Stimulated activated memory B cell treated with anti-CD40 and anti-IgM and Interleukin-4, amounts not matched to agents 10 μg/mL and 1 μg/mL and 100 μg/mL, for 72 hours (primary cell): ENCODE results near the gene VPS16.
"Not testable (repeated sequence)": the region's sequence is repeated elsewhere in the genome, so short reads cannot be mapped to it uniquely, and the experiment has no call there.

Source experiments
- ATAC-seq: fragments of 150-1000 bp; cut with Tn5 transposase; 2 replicates; pipeline ENCODE4 v1.10.0; 2021
- H3K27ac Mint-ChIP-seq: one replicate; pipeline ENCODE4 v1.8.0; 2022; ENCODE audit warnings: mild to moderate bottlenecking, mixed read lengths
- H3K27me3 Mint-ChIP-seq: one replicate; pipeline ENCODE4 v1.8.0; 2022; ENCODE audit warnings: mixed read lengths
- H3K36me3 Mint-ChIP-seq: one replicate; pipeline ENCODE4 v1.8.0; 2022; ENCODE audit warnings: mixed read lengths
- H3K4me1 Mint-ChIP-seq: one replicate; pipeline ENCODE4 v1.8.0; 2022; ENCODE audit warnings: mixed read lengths
- H3K4me3 Mint-ChIP-seq: one replicate; pipeline ENCODE4 v1.8.0; 2022; ENCODE audit warnings: mild to moderate bottlenecking, moderate library complexity, mixed read lengths
- H3K9me3 Mint-ChIP-seq: one replicate; pipeline ENCODE4 v1.8.0; 2022; ENCODE audit warnings: mixed read lengths

The VPS16 gene

DNA sequence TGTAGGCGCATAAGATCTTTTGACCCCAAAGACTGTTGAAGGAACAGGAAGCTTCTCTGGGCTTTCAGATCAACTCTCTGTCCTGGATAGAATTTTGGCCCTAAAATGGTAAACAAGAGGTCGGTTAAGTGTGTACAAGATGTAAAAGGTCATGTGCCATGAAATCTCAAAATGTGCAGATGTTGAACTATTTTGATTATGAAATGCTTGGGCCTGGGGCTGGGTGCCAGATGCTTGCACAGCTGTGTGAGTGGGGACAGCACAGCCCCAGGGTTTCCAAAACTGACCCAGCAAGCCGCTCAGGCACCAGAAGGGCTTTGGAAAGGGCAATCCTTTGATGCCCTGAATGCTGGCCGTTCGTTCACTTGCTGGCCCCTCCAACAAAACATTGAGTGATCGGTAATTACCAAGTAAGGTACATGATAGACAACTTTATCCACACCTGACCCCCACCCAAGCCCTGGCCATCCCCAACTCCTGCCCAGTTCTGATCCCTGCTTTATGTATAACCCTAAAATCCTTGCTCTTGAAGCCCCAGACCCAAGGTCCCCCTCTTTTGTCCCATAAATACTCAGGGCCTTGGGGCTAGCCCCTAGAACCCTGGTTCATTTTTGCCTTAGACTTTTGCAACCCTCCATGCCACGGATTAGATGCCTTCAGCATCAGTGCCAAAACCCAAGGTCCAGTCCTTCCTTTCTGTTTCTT lies 22.5 kb upstream of the VPS16 start:
- no peak overlapping the region for H3K4me3 Mint-ChIP-seq
- no peaks in the 10 kb centered on the region for H3K36me3 Mint-ChIP-seq
- ATAC-seq = no peak
- peaks cover 8% of the 10 kb centered on the region for H3K4me1 Mint-ChIP-seq
- no peak overlapping the region for H3K27ac Mint-ChIP-seq
- H3K27me3 Mint-ChIP-seq = peaks cover 89% of the 10 kb centered on the region
- no peaks in the 10 kb centered on the region for H3K9me3 Mint-ChIP-seq

DNA sequence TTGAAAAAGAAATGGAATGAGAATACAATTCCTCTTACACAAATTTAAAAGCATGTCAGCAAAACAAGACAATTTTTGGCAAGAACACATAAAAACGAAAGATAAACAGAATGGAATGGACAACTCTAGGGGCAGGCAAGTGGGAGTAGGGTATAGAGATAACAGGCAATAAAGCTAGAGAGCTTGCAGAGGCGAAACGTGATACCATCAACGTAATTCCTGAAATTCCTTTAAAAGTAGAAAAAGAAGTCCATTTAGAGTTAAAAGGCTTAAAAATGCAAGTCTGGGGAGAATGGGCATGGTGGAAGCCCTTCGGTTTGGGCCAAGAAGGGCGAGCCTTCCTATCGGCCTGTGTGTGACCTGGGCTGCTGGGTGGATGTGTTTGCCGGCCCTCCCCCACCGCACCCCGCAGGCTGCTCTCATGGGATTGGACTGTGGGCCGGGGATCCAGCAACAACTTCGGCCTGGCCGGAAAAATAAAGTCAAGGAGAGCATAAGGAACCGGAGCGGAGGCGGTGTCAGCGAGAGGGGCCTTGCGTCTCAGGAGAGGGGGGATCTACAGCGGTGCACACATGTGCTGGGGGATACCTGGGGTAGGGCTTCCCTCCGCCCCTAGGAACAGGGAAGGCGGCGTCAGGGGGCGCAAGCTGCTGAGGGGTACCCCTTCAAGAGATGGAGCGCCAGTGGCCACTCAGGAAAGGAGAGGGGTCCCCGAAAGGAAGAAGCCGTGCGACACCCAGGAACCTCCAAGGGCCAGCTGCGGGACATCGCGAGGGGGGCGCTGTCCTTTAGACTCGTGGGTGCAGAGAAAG lies 20.3 kb upstream of the VPS16 start:
- Mint-ChIP-seq H3K36me3 (no peaks in the 10 kb centered on the region), H3K4me3 (no peak overlapping the region), H3K27ac (no peak overlapping the region), H3K9me3 (no peaks in the 10 kb centered on the region), H3K27me3 (peaks cover 68% of the 10 kb centered on the region), H3K4me1 (peaks cover 8% of the 10 kb centered on the region)
- no peak for ATAC-seq

- no peaks in the 10 kb centered on the region for H3K9me3 Mint-ChIP-seq
- H3K36me3 Mint-ChIP-seq = no peaks in the 10 kb centered on the region
- peaks cover 8% of the 10 kb centered on the region for H3K4me1 Mint-ChIP-seq
- no peak overlapping the region for H3K4me3 Mint-ChIP-seq
- ATAC-seq = peak; percentile 34
- H3K27ac Mint-ChIP-seq = no peak overlapping the region
- peaks cover 59% of the 10 kb centered on the region for H3K27me3 Mint-ChIP-seq
Measured at GRCh38 chr20:2820896-2821869, 19.4 kb upstream of the VPS16 start.

- H3K27me3 Mint-ChIP-seq = peaks cover 56% of the 10 kb centered on the region
- H3K36me3 Mint-ChIP-seq = no peaks in the 10 kb centered on the region
- H3K9me3 Mint-ChIP-seq = no peaks in the 10 kb centered on the region
- H3K27ac Mint-ChIP-seq = no peak overlapping the region
- H3K4me1 Mint-ChIP-seq = peaks cover 12% of the 10 kb centered on the region
- H3K4me3 Mint-ChIP-seq = no peak overlapping the region
- no peak for ATAC-seq
Measured at GRCh38 chr20:2822073-2822472, 18.5 kb upstream of the VPS16 start.

- Mint-ChIP-seq H3K27ac (no peak overlapping the region), H3K9me3 (no peaks in the 10 kb centered on the region), H3K36me3 (no peaks in the 10 kb centered on the region), H3K4me3 (no peak overlapping the region), H3K4me1 (peaks cover 5% of the 10 kb centered on the region), H3K27me3 (peaks cover 40% of the 10 kb centered on the region)
- ATAC-seq = no peak
Measured at GRCh38 chr20:2825761-2826160, 14.8 kb upstream of the VPS16 start.

DNA sequence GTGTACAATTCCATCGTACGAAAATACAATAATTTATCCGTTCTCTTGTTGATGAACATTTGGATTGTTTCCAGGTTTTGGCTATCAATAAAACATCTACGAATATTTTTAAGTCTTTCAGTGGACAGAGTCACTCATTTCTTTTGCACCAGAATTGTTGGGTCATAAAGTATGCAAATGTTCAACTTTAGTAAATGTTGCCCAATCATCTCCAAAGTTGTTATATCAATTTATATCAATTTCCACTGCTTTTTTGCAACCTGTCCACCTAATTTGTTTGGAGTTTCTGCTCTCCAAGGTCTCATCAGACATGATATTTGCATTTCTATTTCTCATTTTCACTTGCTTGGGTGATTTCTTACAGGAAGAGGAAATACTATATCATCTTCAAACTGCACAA lies 13.9 kb upstream of the VPS16 start:
- Mint-ChIP-seq H3K27ac (no peak overlapping the region), H3K36me3 (no peaks in the 10 kb centered on the region), H3K4me3 (no peak overlapping the region), H3K9me3 (no peaks in the 10 kb centered on the region), H3K27me3 (peaks cover 33% of the 10 kb centered on the region), H3K4me1 (peaks cover 4% of the 10 kb centered on the region)
- no peak for ATAC-seq

GRCh38 chr20:2829376-2829775 lies 11.2 kb upstream of the VPS16 start:
- Mint-ChIP-seq H3K36me3 (peaks cover 2% of the 10 kb centered on the region), H3K4me3 (no peak overlapping the region), H3K27me3 (peaks cover 27% of the 10 kb centered on the region), H3K27ac (no peak overlapping the region), H3K9me3 (no peaks in the 10 kb centered on the region), H3K4me1 (peaks cover 4% of the 10 kb centered on the region)
- no peak for ATAC-seq

GRCh38 chr20:2831206-2831605 lies 9.3 kb upstream of the VPS16 start:
- not testable (repeated sequence) for ATAC-seq, H3K36me3 Mint-ChIP-seq

DNA sequence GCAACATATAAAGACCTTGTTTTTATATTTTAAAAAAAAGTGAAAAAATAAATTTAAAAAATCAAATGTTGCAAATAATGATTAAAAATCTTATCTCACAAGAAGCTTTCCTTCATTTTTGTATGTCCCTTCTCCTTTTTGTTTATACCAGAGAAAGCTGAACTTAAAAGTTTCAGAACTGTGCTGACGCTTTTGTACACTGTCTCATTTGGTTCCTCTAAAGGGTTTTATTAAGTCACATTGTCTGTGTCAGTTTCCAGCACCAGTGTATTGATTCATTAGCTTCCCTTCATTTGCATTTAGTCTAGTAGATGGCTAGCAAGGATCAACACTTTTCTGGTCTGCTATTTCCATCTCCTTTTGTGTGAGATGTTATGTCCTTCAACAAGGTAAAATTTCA lies 6.8 kb upstream of the VPS16 start:
- Mint-ChIP-seq H3K4me3 (no peak overlapping the region), H3K4me1 (peaks cover 11% of the 10 kb centered on the region)
- no peak for ATAC-seq

More at GRCh38 chr20:2831206-2831605, 9.3 kb upstream of the VPS16 start:
- peaks cover 27% of the 10 kb centered on the region for H3K27me3 Mint-ChIP-seq
- not testable (repeated sequence) for H3K4me3 Mint-ChIP-seq, H3K4me1 Mint-ChIP-seq, H3K27ac Mint-ChIP-seq, H3K9me3 Mint-ChIP-seq

GRCh38 chr20:2834401-2835110 lies 6.0 kb upstream of the VPS16 start:
- H3K9me3 Mint-ChIP-seq = no peaks in the 10 kb centered on the region
- no peak overlapping the region for H3K4me3 Mint-ChIP-seq
- ATAC-seq = no peak
- H3K36me3 Mint-ChIP-seq = peaks cover 32% of the 10 kb centered on the region
- H3K27ac Mint-ChIP-seq = no peak overlapping the region
- no peaks in the 10 kb centered on the region for H3K27me3 Mint-ChIP-seq
- H3K4me1 Mint-ChIP-seq = peaks cover 17% of the 10 kb centered on the region

More for the DNA sequence above, 6.8 kb upstream of the VPS16 start:
- Mint-ChIP-seq H3K9me3 (no peaks in the 10 kb centered on the region), H3K27me3 (peaks cover 3% of the 10 kb centered on the region), H3K27ac (no peak overlapping the region), H3K36me3 (peaks cover 32% of the 10 kb centered on the region)

DNA sequence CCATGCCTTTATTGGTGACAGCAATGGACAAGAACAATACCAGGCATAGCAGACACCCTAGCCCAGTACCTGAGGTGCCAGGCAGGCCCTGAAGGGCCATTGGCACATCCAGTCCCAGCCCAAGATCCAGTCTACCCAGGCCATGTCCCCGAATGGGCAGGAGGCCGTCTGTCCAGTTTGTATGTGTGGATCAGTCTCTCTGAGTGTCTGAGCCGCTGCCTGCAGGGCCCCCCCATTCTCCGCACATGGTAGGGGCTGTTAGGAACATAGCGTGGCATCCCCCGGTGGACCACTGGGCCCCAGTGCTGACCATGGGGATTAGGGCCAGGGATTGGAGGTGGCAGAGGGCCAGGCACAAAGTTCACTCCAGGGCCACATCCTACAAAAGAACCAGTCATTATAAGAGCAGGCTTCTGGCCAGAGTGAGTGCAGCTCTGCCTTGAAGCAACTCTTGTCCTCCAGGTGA lies 5.2 kb upstream of the VPS16 start:
- Mint-ChIP-seq H3K27me3 (no peaks in the 10 kb centered on the region), H3K9me3 (no peaks in the 10 kb centered on the region), H3K27ac (no peak overlapping the region), H3K36me3 (peaks cover 32% of the 10 kb centered on the region), H3K4me3 (no peak overlapping the region), H3K4me1 (peaks cover 19% of the 10 kb centered on the region)
- no peak for ATAC-seq

DNA sequence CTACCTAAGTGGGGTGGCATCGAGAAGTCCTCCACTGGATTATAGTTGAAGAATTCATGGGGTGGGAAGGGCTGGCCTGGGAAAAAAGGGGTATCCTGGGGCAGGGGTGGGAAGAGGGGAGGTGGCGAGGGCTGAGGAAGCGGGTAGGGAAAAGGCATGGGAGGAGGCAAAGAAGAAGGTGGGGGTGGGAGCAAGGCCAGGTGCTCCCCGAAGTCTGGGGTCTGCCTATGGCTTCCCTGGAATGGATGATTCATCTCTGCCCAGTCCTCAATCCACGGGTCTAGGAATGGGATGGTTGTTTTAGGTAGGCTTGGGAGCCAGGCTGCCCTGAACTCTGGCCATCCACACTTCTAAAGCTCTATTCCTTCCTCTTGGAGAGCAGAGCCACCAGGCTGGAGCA lies 4.5 kb upstream of the VPS16 start:
- no peaks in the 10 kb centered on the region for H3K27me3 Mint-ChIP-seq
- ATAC-seq = no peak
- H3K36me3 Mint-ChIP-seq = peaks cover 32% of the 10 kb centered on the region
- H3K9me3 Mint-ChIP-seq = no peaks in the 10 kb centered on the region
- H3K4me1 Mint-ChIP-seq = peaks cover 19% of the 10 kb centered on the region
- no peak overlapping the region for H3K27ac Mint-ChIP-seq
- no peak overlapping the region for H3K4me3 Mint-ChIP-seq

- Mint-ChIP-seq H3K27ac (no peak overlapping the region), H3K9me3 (no peaks in the 10 kb centered on the region), H3K36me3 (peaks cover 32% of the 10 kb centered on the region), H3K4me1 (peaks cover 25% of the 10 kb centered on the region), H3K4me3 (no peak overlapping the region), H3K27me3 (no peaks in the 10 kb centered on the region)
- ATAC-seq = no peak
Measured at GRCh38 chr20:2837221-2837960, 3.2 kb upstream of the VPS16 start.
